Colonic mucosa (tissue), 4 donors: ENCODE results near the gene SAP30BP. TPM values are rescaled to one million over a fixed set of nuclear protein-coding genes. Genes with fewer than 3 reads are reported as not detected.

ENCODE experiments used
- DNase-seq: peaks from one replicate; pipeline ENCODE4 v3.0.0-alpha.2; 2020
- H3K27ac ChIP-seq: fragments of 200-600 bp; one replicate; pipeline ENCODE4 v1.8.0; 2021
- H3K27me3 ChIP-seq: fragments of 200-600 bp; one replicate; pipeline ENCODE4 v1.8.0; 2021
- H3K36me3 ChIP-seq: fragments of 200-600 bp; one replicate; pipeline ENCODE4 v1.8.0; 2021
- H3K4me1 ChIP-seq: fragments of 200-600 bp; one replicate; pipeline ENCODE4 v1.8.0; 2021; ENCODE audit warnings: mild to moderate bottlenecking
- H3K4me3 ChIP-seq: fragments of 200-600 bp; one replicate; pipeline ENCODE4 v1.8.0; 2021
- H3K9ac ChIP-seq, 2 donors: one replicate each; pipeline ENCODE4 v1.7.0; 2013; ENCODE audit warnings: control low read depth in 2 of 2, low read depth in 2 of 2, low read length in 2 of 2
- H3K9me3 ChIP-seq: fragments of 200-600 bp; one replicate; pipeline ENCODE4 v1.8.0; 2021
- intact Hi-C: fragments of 100-400 bp; cut with DNase I; formaldehyde crosslinking; loops from one replicate; pipeline ENCODE4 v1.14.1; 2022
- total RNA-seq, 2 donors: library from RNA; stranded (reverse); fragmentation: NEBNext Ultra II Directional in 1 of 2; extraction: Animal tissue kit (Norgen Biotek cat#: 25700) in 1 of 2; gene quantifications; one replicate each; pipeline ENCODE4 v1.2.1, GENCODE V29; 2021
- TF ChIP-seq, protein P1 (sequence below): fragments of 200-600 bp; IDR thresholded peaks from one replicate; pipeline ENCODE4 v1.8.0; 2022; ENCODE audit warnings: antibody characterized with exemption, mild to moderate bottlenecking
- donor health status: healthy.
- donor health status: DM: no; HTN: no; CAD: no.
- donor health status: DM: no; HTN: no; CAD: no.

Gene SAP30BP
- total RNA-seq, 2 donors from 2014 or later: 68.0 to 68.1 TPM

DNA sequence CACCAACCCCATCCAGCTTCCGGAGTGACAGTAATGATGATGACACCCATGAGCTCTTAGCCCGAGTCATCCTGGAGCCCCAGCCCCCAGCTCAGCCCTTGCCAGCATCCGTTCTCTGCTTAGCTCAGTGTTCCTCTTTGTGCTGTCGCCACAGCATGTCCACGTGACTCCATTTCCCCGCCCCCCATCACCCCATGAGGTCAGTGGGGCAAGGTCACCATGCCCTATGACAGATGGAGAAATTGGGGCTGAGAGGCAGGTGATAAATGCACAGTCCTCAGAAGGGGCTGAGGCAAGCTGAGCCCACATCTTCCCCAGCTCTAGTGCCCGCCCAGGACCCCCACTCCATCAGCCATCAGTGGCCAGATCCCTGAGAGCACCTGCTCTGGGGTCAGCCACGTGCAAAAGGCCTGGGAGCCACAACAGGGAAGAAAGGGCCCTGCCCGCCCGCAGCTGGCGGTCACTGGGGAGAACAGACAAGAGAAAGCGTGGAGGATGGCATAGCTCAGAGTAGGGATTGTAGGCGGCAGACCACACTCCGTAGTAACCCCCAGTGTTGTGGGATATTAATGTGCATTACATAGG, 71.2 kb downstream of the SAP30BP start:
- intact Hi-C loops: no loop called here
- DNase-seq: no peak

DNA sequence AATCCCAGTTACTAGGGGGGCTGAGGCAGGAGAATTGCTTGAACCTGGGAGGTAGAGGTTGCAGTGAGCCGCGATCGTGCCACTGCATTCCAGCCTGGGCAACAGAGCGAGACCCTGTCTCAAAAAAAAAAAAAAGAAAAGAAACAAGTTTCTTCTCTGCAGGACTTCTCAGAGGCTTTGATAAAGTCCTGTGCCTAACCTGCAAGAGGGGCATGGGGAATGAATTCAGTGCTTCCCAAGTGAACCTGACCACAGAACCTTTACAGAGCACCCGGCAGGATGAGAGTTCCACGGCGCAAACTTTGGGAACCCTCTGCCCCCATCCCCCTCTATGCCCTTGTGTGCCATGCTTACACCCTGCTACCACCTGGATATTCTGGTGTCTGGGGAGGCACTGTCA, 72.0 kb downstream of the SAP30BP start:
- intact Hi-C loops: no loop called here
- no peak for DNase-seq
- Histone ChIP-seq H3K9me3 (no peaks in the 10 kb centered on the region), H3K4me3 (no peak overlapping the region), H3K27me3 (no peaks in the 10 kb centered on the region), H3K27ac (no peak overlapping the region), H3K4me1 (no peaks in the 10 kb centered on the region), H3K36me3 (peaks cover 8% of the 10 kb centered on the region), H3K9ac (no peak overlapping the region)
- TF ChIP-seq, protein P1, sequence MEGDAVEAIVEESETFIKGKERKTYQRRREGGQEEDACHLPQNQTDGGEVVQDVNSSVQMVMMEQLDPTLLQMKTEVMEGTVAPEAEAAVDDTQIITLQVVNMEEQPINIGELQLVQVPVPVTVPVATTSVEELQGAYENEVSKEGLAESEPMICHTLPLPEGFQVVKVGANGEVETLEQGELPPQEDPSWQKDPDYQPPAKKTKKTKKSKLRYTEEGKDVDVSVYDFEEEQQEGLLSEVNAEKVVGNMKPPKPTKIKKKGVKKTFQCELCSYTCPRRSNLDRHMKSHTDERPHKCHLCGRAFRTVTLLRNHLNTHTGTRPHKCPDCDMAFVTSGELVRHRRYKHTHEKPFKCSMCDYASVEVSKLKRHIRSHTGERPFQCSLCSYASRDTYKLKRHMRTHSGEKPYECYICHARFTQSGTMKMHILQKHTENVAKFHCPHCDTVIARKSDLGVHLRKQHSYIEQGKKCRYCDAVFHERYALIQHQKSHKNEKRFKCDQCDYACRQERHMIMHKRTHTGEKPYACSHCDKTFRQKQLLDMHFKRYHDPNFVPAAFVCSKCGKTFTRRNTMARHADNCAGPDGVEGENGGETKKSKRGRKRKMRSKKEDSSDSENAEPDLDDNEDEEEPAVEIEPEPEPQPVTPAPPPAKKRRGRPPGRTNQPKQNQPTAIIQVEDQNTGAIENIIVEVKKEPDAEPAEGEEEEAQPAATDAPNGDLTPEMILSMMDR: no peak

More for the DNA sequence above, 71.2 kb downstream of the SAP30BP start:
- Histone ChIP-seq H3K27me3 (no peaks in the 10 kb centered on the region), H3K4me1 (no peaks in the 10 kb centered on the region), H3K9ac (no peak overlapping the region), H3K4me3 (no peak overlapping the region), H3K9me3 (no peaks in the 10 kb centered on the region), H3K27ac (no peak overlapping the region), H3K36me3 (peaks cover 8% of the 10 kb centered on the region)
- TF ChIP-seq, protein P1: no peak

DNA sequence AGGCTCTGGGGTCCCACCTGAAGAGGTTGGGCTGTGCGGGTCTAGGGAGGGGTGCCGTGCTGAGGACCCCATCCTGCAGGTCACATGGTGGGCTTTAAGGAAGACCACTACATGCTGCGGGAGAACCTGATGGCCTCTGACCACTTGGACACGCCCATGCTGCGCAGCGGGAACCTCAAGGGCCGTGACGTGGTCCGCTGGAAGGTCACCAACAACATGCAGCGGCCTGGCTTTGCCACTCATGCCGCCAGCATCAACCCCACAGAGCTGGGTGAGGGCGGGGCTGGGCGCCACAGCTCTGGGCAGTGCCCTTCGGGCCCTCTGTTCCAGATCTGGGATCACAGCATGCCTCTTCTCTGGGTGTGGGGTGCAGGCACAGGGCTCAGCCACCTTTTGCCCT, 72.7 kb downstream of the SAP30BP start:
- Histone ChIP-seq H3K27ac (no peak overlapping the region), H3K4me3 (no peak overlapping the region), H3K27me3 (no peaks in the 10 kb centered on the region), H3K9me3 (no peaks in the 10 kb centered on the region), H3K4me1 (no peaks in the 10 kb centered on the region), H3K36me3 (peaks cover 8% of the 10 kb centered on the region), H3K9ac (no peak overlapping the region)
- intact Hi-C loops: no loop called here
- DNase-seq: no peak
- TF ChIP-seq, protein P1: no peak

DNA sequence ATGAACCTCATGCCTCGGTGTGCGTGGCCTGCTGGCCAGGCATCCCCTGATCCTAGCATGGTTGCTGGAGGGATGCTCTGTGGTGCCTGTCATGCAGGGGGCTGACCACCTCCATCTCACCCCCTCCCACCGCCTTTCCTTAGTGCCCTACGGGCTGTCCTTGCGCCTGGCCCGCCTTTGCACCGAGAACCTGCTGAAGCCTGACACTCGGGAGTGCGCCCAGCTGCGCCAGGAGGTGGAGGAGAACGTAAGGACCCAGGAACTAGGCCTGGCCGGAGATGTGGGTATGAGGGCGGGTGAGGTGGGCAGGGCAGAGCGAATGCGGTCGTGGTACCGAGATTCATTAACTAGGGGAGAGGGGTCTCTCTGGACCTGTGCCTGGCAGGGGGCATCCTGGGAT, 73.1 kb downstream of the SAP30BP start:
- H3K4me3 ChIP-seq: no peak overlapping the region
- no peak for DNase-seq
- H3K27ac ChIP-seq: no peak overlapping the region
- no peaks in the 10 kb centered on the region for H3K27me3 ChIP-seq
- no peaks in the 10 kb centered on the region for H3K9me3 ChIP-seq
- no peaks in the 10 kb centered on the region for H3K4me1 ChIP-seq
- H3K36me3 ChIP-seq: peaks cover 8% of the 10 kb centered on the region
- intact Hi-C loops: no loop called here
- H3K9ac ChIP-seq: no peak overlapping the region
- TF ChIP-seq, protein P1: no peak

DNA sequence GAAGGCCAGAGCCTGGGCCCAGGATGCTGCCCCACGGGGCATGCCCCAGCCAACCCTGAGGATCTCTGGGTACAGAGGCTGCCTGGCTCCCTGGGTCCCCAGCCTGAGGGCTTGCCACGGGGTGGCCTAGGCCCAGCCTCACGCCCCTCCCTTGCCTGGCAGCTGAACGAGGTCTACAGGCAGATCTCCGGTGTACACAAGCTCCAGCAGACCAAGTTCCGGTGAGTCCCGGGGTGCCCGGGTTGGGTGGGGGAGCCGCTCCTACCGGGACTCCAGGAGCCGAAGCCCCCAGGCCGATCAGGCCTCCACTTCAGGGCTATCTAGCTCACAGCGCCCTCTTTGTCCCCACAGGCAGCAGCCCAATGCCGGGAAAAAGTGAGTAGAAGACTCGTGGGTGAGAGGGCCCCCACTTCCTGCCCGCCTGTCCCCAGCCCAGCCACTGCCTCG, 73.5 kb downstream of the SAP30BP start:
- H3K36me3 ChIP-seq: peaks cover 8% of the 10 kb centered on the region
- TF ChIP-seq, protein P1: no peak
- no peak overlapping the region for H3K27ac ChIP-seq
- DNase-seq: no peak
- no peaks in the 10 kb centered on the region for H3K27me3 ChIP-seq
- intact Hi-C loops: no loop called here
- no peaks in the 10 kb centered on the region for H3K9me3 ChIP-seq
- no peak overlapping the region for H3K9ac ChIP-seq
- H3K4me3 ChIP-seq: no peak overlapping the region
- H3K4me1 ChIP-seq: no peaks in the 10 kb centered on the region
